NCI-H446 (cell line): ENCODE data around the gene METAP1D.
"Not testable (repeated sequence)": the region's sequence is repeated elsewhere in the genome, so short reads cannot be mapped to it uniquely, and the experiment has no call there.

ENCODE experiments used
- DNase-seq, 2 experiments: peaks; one replicate each; lab custom pipeline; 2025; lab: John Stamatoyannopoulos, UW

METAP1D gene

DNA sequence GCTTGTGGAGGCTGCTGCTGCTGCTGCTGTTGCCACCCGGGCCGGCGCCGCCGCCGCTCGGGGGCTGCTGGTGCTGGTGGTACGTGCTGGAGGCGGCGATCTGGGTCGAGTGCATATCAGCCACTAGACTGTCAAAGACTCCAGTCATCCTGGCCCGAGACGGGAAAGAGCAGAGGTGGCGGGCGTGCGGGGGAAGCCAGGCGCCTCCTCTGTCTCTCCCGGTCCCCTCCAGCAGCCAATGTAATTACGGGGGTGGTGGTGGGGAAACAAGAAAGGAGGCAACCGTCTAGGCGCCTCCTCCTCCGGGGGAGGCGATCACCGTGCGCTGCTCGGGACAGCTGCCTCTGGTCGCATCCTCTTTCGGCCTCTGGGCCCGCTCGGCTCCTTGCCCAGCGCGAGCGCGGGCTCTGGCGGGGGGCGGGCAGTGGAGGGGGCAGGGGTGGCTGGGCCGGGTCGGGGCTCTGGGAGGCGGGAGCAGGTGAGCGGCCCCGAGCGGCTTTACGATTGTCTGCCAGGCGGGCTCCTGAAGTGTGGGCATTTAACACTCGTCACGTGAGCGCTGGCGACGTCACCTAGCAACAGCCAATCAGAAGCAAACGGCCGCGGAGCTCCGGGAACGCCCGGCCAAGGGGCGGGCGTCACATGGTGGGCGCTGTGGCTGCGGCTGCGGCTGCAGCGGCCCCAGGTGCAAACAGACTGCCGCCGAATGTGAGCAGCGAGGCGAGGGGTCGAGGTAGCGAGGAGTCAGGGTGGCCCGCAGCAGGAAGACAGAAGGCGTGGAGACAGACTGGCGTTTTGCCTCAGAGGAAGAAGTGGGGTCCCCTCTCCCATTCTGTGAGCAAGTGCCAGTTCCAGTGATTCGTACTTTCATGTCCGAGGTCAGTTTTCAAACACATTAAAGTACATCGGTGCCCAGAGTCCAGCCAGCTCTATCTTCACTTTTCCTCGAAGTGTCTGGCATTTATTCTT lies 102.9 kb downstream of the METAP1D start, which contains the start of gene DLX2:
TSS of gene DLX2 (minus strand) at position 510 of the 969 bp plus-strand sequence. CDS start at position 148, 362 bp downstream.
- DNase-seq: peak; percentile 81 to 93

DNA sequence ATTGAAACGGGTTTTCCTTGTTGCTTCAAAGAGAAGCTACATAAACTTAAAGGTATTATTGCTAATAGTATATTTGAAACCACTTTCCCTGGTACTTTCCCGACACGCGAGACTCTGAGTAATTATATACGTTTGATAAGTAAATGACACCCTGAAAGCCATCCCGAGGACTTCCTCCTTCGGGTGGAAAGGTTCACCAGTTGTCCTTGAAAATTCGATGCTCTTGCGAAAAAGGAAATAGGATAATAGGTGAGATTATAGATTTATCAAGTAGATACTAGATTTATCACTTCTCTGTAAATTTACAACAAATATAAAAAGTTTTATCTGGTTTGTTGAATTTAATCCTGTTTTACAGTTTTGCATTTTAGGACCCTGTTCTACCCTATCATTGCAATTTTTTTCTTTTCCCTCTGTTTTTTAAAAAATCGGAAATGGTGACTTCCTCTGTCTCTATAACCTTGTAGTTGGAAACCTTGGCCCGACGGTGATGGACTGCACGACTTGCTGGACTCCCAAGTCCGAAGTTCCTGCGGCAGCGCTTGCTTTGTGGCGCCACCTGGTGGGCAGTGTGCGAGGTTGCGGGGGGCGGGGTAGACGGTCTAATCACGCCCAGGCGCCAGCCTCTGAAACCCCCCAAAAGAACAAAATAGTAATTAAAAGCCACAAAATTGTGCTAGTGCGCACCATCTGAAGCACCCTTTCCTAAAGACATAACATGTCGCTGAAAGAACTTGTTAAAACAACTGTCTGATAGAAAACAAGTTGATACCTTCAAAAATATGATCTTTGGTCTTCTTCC lies 103.9 kb downstream of the METAP1D start:
- peak in 1 of 2 experiments; percentile 83 for DNase-seq

DNA sequence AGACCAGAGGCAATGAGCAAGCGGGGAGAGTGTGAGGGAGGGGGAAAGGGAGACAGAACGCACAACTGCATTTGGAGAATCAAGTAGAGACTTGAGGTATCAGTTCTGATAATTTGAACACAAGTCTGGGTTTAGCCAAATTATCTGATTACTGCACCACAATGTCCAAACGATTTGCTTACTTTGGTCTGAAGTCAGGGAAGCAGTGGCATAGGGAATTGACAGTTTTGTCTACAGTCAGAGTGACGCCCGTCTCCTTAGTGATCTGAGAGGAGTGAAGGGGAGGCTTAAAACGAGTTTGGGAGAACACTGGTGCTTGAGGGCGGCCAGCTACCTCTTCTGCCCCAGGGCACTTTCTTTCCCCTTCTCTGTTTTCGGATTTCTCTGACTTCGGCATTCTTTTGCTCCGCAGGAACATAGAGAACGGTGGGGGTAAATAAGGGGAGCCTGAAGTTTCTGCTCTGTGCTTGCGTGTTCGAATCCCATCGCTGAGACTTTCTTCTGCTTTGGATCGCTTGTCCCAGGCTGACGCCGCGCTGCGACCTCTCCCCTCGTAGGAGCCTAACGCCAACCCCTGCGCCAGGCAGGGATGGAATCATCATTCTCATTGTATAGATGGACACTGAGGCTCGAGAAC lies 105.8 kb downstream of the METAP1D start:
- no peak for DNase-seq

DNA sequence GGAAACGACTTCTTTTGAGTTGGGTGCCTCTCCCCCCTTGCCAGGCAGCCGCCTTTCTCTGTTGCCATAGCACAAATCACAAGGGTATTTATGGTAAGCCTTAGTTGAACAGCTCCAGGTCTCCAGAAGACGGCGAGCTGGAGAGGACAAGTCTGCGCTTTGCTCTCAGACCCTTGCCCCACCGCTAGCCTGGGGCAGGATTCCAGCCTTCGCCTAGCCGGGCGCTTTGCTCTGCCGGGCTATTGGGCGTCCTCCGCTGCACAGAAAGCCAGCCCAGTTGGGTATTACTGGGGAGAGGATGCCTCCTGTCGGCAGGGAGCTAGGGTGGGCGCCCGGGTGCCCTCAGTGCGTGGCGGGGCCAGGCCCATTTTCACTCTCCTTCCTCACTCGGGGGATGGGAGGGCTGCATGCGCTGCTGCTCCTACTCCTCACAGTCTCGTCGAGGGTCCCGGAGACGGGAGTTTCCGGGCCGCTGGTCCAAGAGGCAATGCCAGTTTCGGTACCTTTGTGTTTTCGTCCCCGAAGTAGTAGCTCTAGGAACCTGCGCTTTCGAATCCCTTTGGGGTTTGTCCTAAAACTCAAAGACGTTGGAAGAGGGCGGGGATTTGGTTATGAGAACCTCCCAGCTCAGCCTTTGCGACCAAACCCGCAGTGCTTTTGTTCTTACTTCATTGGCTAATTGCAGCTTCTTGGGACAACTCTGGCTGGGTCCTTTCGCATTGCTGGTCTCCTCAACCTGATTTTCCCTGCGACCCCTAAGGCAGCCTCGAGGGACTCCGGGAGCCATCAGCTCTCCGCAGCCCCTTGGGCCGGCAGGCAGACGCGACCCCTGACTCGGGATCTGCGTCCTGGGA lies 106.6 kb downstream of the METAP1D start:
- DNase-seq: peak in 1 of 2 experiments; percentile 47

DNA sequence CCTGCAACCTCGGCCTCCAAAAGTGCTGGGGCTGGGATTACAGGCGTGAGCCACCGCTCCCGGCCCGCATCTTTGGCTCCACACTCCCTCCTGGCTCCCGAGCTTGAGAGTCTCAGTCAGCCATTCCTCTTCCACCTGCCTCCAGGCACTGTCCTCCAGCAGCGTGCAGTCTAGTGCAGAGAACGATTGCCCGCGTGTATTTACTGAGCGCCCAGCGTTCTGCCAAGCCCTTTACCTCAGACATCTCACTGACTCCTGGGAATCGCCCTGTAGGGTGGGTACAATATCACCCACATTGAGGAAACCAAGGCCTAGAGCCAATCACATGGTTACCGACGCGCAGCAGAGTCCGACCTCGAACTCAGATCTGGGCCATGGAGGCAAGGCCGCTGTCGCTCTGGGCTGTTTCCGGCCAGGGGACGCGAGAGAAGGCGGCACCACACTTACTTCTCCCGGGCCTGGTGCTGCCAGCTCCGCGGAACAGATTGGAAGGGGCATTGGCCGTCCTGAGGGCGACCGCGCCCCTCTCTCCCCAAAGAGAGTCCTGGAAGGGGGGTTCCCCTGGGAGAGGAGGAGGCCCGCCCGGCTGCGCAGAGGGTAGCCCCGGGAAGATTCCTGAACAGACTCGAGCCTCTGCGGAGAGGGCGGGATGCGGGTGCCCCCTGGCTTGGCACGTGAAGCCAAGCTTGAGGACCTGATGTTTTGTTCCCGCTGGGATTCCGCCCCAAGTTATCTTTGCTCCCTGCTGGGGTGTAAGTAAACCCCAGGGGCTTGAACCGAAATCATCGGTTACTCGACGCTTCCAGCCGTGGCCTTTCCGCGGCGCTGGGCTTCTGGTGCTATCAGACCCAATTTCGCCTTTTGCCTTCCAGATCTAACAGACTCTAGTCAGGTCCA lies 108.2 kb downstream of the METAP1D start:
- DNase-seq: no peak

DNA sequence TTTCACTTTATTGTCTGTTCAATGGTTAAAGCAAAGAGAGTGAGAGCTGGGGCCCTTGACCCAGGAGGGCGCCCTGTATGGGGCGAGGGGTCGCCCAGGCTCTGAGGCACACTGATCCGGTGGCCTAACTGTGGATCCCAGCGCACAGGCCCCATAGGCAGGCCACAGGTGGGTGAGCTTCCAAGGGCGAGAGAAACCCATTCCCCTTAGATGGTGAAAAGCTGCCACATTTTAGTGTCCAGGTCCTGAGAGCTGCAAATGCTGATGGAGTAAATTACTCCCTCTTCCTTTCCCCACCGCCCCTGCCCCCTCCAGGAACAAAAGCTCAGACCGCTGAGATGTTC lies 108.8 kb downstream of the METAP1D start:
- DNase-seq: no peak

DNA sequence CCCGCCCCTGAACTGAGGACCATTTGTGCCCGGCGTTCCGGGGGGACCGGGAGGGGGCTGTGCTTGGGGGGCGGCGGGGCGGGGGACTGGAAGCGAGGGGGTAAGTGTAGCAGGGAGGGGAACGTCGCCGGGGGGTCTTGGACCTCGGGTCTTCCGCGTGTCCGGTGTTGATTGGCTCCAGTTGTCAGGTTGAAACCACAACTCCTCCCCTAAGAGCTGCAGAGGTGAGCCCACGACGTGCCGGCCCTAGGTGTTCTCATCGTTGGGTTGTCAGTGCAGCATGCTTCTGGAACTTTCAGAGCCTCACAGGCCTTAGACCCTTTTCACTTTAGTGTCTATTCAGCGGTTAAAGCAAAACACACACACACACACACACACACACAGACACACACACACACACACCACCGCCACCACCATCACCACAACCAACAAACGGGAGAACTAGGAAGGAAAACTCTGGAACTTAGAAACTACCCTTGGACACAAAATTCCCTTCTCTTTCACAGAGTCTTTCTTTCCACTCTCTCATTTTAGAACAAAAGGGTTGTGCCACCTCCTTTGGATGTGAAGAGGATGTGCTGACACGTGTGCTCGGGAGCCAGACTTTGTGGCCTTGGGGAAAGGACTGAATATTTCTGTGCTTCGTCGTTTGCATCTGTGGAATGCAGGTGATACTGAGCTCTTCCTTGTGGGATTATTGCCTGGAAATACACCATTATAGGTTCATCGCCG lies 109.7 kb downstream of the METAP1D start:
- DNase-seq: no peak

DNA sequence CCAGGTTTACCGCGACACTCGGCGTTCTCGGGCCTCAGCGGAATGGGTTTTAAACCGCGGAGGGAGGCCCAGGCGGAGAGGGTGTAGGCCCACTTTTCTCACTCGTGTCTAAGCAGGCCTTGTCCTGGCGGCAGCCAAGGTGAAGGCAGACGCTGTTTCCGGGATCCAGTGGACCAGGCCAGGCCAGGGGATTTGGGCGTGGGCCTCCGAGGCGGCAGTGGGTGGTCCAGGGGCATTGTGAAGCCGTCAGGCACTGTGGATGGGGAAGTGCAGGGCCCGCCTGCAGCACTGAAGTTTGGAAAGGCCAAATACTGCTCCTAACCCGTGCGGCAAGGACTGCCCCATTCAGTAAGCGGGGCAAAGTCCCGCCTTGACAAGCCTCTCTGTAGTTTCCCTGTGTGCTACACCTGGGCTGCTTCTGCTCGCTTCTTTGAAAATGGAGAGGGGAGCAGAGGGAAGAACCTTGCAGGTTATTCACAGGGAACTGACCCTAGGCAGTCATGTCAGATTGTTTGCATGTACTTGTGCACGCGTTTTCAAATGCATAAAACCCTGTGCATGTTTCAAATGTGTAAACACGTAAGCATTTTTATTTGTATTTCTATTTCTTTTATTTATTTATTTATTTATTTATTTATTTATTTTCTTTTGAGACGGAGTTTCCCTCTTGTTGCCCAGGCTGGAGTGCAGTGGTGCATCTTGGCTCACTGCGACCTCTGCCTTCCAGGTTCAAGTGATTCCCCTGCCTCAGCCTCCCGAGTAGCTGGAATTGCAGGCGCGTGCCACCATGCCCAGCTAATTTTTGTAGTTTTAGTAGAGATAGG lies 110.4 kb downstream of the METAP1D start:
- no peak for DNase-seq

DNA sequence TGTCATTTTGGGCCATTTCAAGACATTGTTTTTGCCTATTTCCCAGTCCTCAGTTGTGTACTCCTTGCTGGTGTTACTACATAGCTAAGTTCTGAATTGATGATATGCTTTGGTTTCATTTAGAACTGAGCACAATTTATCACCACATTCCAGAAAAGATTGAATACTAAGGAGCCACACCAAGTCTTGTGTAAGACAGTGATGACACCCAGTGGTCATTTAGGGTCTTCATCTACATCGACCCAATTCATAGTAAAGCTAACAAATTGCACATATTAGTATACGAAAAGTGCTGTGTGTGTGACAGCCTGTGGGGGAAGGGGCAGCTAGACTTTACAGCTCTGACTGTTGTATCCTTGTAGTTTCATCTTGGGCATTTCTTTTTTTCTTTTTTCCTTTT lies 113.9 kb downstream of the METAP1D start:
- peak; percentile 16 to 51 for DNase-seq

DNA sequence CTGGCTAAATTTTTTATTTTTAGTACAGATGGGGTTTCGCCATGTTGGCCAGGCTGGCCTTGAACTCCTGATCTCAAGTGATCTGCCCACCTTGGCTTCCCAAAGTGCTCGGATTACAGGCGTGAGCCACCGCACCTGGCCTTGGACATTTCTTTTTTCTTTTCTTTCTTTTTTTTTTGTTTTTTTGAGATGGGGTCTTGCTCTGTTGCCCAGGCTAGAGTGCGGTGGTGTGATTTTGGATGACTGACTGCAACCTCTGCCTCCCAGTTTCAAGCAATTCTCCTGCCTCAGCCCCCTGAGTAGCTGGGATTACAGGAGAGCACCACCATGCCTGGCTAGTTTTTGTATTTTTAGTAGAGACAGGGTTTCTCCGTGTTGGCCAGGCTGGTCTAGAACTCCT lies 114.4 kb downstream of the METAP1D start:
- DNase-seq: not testable (repeated sequence)

DNA sequence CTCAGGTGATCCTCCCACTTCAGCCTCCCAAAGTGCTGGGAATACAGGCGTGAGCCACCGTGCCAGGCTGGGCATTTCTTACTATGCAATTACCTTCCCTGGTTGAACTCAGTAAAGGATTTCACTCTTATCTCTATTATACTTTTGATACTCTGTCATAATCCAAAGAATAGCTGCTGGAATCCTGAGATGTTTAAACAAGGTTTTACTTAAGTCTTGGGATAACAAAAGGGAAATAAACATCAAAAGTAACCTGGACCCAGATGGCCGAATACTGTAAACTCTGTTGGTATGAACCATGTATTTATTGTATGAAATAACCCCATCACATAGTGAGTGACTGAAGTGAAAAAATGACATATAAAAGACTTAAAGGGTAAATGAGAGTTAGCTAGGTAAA lies 114.8 kb downstream of the METAP1D start:
- DNase-seq: no peak

DNA sequence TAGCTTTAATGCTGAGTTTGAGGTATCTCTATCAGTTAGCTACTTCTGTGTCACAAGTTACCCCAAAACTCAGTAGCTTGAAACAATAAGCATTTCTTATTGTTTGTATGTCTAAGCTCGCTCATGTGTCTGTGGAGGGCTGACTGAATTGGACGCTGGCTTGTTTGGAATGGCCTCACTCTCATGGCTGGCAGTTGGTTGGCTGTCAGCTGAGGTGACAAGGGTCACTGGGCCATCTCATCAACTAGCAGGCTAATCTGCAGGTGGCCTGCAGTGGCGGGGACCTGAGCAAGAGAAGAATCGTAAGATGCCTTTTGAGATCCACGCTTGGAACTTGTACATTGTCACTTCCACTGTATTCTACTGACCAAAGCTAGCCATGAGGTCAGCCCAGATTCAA lies 116.4 kb downstream of the METAP1D start:
- no peak for DNase-seq

DNA sequence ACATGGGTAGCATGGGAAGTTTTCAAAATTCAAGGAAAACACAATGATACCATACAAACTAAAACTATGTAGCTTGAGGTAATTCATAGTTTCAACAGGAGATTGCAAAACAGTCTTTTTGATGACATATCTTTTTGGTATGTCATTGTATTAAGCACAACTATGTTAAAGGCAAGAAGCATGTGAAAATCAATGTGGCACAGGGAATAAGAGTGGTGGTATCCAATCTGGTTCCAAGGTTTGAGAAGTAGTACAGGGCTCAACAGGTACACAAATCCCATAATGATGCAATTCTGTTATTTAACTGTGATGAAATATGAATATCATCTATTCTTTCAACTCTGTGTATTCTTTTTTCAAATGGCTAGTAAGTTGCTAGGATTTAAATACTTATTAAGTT lies 119.3 kb downstream of the METAP1D start:
- DNase-seq: no peak

DNA sequence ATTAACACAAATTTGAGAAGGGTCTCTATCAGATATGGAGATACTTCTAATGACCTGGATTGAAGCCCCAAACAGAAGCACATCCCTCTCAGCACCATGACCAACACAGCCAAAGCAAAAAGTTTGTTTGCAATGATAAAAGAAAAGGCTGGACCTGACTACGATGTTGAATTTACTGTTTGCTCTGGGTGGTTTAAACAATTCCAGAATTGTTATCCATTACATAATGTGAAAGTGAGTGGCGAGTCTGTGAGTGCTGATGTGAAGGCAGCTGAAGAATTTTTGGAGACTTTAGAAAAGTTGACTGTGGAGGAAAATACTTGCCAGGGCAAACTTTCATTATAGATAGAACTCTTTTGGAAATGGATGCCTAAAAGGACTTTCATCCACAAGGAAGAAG lies 120.4 kb downstream of the METAP1D start:
- no peak for DNase-seq

DNA sequence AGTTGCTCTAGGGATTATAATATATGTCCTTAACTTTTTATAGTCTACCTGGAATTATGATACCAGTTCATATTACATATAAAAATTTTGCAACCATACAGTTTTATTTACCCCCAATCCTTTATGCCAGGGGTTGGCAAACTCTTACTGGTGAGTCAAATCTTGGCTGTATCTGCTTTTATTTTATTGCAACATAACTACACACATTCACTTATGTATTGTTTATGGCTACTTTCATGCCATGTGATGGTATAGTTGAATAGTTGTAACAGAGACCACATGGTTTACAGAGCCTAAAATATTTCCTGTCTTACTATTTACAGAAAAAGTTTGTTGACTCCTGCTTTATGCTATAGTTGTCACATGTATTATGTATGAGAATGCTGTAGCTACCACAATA lies 128.7 kb downstream of the METAP1D start:
- no peak for DNase-seq

DNA sequence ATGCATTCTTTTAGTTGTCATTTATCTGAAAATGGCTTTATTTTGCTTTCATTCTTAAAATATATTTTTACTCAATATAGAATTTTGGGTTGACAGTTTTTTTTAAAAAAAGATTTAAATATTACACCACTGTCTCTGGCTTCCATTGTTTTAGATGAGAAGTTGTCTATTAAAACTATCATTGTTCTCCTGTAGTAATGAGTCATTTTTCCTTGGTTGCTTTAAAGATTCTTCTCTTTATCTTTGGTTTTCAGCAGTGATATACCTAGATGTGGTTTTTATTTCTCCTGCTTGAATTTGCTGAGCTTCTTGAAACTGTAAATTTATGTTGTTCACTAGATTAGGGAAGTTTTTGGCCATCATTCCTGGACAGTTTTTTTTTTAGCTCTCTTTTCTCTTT lies 129.7 kb downstream of the METAP1D start:
- DNase-seq: no peak
